HEK293T (cell line): ENCODE results near the gene SLC38A10.
A peak's percentile ranks its signal among the peaks of the same experiment; 100 is the strongest.

Experiments used
- CTCF ChIA-PET: fragments of 350-600 bp; formaldehyde crosslinking; extraction: SDS; loops from one replicate; lab custom pipeline; 2021; ENCODE audit warnings: antibody characterized with exemption, inconsistent platforms; lab: Yijun Ruan, JAX
- POLR2A ChIA-PET: fragments of 350-600 bp; formaldehyde crosslinking; extraction: SDS; loops from one replicate; lab custom pipeline; 2020; ENCODE audit warnings: antibody characterized with exemption, inconsistent platforms; lab: Yijun Ruan, JAX
- DNase-seq: peaks from one replicate; pipeline ENCODE4 v3.0.0; 2012; ENCODE audit warnings: mixed read lengths; ENCODE audit errors: extremely low spot score
- ARNT ChIP-seq: fragments of 450-650 bp; IDR thresholded peaks from 2 replicates; pipeline ENCODE4 v1.6.1; 2017; ENCODE audit warnings: mild to moderate bottlenecking
- BHLHE40 ChIP-seq: fragments of 450-650 bp; IDR thresholded peaks from 2 replicates; pipeline ENCODE4 v1.6.1; 2016; ENCODE audit warnings: mild to moderate bottlenecking, moderate library complexity, borderline replicate concordance
- CTBP1 ChIP-seq: fragments of 450-650 bp; IDR thresholded peaks from 2 replicates; pipeline ENCODE4 v1.6.1; 2016; ENCODE audit warnings: borderline replicate concordance
- ELF4 ChIP-seq: fragments of 450-650 bp; IDR thresholded peaks from 2 replicates; pipeline ENCODE4 v1.6.1; 2017; ENCODE audit warnings: antibody characterized with exemption
- FOXA1 ChIP-seq: fragments of 450-650 bp; IDR thresholded peaks from 2 replicates; pipeline ENCODE4 v1.6.1; 2016; ENCODE audit warnings: mild to moderate bottlenecking
- FOXK2 ChIP-seq: fragments of 450-650 bp; IDR thresholded peaks from 2 replicates; pipeline ENCODE4 v1.6.1; 2016; ENCODE audit warnings: mild to moderate bottlenecking
- FOXM1 ChIP-seq: fragments of 450-650 bp; IDR thresholded peaks from 2 replicates; pipeline ENCODE4 v1.6.1; 2017; ENCODE audit warnings: mild to moderate bottlenecking, borderline replicate concordance
- HDGF ChIP-seq: fragments of 450-650 bp; IDR thresholded peaks from 2 replicates; pipeline ENCODE4 v1.6.1; 2017; ENCODE audit warnings: antibody characterized with exemption, borderline replicate concordance
- L3MBTL2 ChIP-seq: fragments of 450-650 bp; conservative IDR thresholded peaks from 2 replicates; pipeline ENCODE4 v1.6.1; 2016; ENCODE audit warnings: mild to moderate bottlenecking
- LEF1 ChIP-seq: fragments of 450-650 bp; IDR thresholded peaks from 2 replicates; pipeline ENCODE4 v1.6.1; 2017; ENCODE audit warnings: mild to moderate bottlenecking, borderline replicate concordance
- NFRKB ChIP-seq: fragments of 450-650 bp; IDR thresholded peaks from 2 replicates; pipeline ENCODE4 v1.6.1; 2016; ENCODE audit warnings: mild to moderate bottlenecking, moderate library complexity
- SP1 ChIP-seq: fragments of 450-650 bp; IDR thresholded peaks from 2 replicates; pipeline ENCODE4 v1.6.1; 2017
- SUZ12 ChIP-seq: fragments of 450-650 bp; IDR thresholded peaks from 2 replicates; pipeline ENCODE4 v1.6.1; 2016; ENCODE audit warnings: mild to moderate bottlenecking
- TARDBP ChIP-seq: fragments of 450-650 bp; IDR thresholded peaks from 2 replicates; pipeline ENCODE4 v1.6.1; 2016
- ZNF384 ChIP-seq: fragments of 450-650 bp; IDR thresholded peaks from 2 replicates; pipeline ENCODE4 v1.6.1; 2016
- TF ChIP-seq, protein P1 (sequence below): fragments of 450-650 bp; IDR thresholded peaks from 2 replicates; pipeline ENCODE4 v1.6.1; 2016

The SLC38A10 gene

DNA sequence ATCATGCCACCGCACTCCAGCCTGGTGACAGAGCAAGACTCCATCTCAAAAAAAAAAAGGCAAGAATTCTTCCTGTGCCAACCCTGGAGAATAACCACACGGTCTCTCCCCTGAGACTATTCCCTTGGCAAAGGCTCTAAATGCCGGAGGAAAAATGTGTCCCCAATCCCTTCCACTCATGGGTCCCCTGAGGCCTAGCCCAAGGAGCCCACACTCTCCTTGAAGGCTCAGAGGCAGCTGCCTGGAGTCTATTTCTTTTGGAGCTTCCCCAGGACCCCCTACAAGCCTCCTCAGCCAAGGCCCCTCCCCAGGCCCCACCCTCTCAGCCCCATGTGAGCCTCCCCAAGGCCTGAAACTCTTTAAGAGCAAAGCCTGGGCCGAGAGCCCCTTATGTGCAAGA is 88.9 kb downstream of the SLC38A10 start:
- ChIA-PET POLR2A (no interaction called here), CTCF (interaction anchor here (0.6 kb wide), 1 partner anchor 86 kb away, joined by 3 read pairs; no protein-coding TSS in a partner anchor)
- no peak for TF ChIP-seq SP1
- TF ChIP-seq ELF4 = no peak
- TF ChIP-seq ARNT = no peak
- no peak for TF ChIP-seq FOXA1
- no peak for TF ChIP-seq ZNF384
- no peak for TF ChIP-seq FOXK2

DNA sequence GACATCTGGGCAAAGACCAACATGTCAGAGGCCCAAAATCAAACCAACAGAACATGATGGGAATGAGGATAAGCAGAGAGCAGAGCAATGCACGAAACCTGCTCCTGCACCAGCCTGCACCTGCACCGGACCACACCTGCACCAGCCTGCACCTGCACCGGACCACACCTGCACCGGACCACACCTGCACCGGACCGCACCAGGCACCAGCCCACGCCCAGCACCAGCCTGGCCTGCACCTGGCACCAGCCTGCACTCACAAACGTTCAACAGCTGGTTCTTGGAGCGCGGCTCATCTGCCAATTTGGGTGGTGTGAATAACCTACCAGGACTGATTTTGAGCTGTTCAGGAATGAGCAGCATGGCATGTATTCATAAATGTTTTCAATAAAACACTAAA is 90.5 kb downstream of the SLC38A10 start:
- CTCF ChIA-PET = no interaction called here
- POLR2A ChIA-PET = interaction anchor here (1.2 kb wide), 1 partner anchor 18 kb away, joined by 4 read pairs; the partner anchor contains the start of gene CEP131
- no peak for DNase-seq
- TF ChIP-seq HDGF (no peak), CTBP1 (no peak), FOXA1 (no peak), NFRKB (no peak), ZNF384 (no peak), ARNT (no peak), FOXM1 (no peak), SUZ12 (no peak), BHLHE40 (no peak), FOXK2 (no peak), LEF1 (no peak), SP1 (no peak), ELF4 (no peak), TARDBP (no peak), L3MBTL2 (no peak)
- TF ChIP-seq, protein P1, sequence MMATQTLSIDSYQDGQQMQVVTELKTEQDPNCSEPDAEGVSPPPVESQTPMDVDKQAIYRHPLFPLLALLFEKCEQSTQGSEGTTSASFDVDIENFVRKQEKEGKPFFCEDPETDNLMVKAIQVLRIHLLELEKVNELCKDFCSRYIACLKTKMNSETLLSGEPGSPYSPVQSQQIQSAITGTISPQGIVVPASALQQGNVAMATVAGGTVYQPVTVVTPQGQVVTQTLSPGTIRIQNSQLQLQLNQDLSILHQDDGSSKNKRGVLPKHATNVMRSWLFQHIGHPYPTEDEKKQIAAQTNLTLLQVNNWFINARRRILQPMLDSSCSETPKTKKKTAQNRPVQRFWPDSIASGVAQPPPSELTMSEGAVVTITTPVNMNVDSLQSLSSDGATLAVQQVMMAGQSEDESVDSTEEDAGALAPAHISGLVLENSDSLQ = no peak

More for the DNA sequence above, 88.9 kb downstream of the SLC38A10 start:
- no peak for DNase-seq

DNA sequence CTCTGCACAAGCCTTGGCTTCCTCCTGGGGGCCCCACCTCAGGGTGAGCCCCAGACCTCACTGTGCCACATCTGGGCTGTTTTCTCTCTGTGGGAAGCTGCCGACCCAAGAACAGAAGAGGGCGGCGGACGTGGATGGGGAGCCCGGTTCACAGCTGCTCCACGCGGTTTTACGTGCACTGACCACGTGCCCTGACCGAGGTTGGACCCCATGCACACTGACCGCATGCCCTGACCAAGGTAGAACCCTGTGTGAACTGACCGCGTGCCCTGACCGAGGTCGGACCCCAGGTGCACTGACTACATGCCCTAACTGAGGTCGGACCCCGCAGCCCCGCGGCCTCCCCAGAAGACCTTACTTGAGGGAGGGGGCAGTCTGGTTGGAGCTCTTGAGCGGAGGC is 92.0 kb downstream of the SLC38A10 start:
- CTCF ChIA-PET = no interaction called here
- DNase-seq = no peak
- TF ChIP-seq CTBP1 = no peak
- TF ChIP-seq ZNF384 = no peak
- TF ChIP-seq SP1 = no peak
- TF ChIP-seq HDGF = no peak
- no peak for TF ChIP-seq ELF4
- POLR2A ChIA-PET = interaction anchor here (1.2 kb wide), 1 partner anchor 20 kb away, joined by 4 read pairs; the partner anchor contains the start of gene CEP131

DNA sequence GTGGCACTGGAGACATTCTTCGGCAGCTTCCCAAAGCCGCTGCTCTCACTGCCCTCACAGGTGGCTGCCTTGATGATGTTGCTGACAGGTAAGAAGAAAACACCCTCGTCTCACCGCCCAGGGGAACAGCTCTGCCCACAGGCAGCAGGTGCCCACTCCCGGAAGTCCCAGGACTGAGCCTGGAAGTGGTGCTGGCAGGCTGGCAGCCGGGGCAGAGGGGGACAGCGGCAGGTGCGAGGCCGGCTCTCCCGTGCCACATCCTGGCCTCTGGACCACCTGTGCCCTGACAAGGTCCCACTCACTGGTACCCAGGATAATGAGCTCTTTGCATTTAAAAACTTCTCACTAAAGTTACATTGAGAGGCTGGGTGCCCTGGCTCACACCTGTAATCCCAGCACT is 92.8 kb downstream of the SLC38A10 start:
- CTCF ChIA-PET = no interaction called here
- TF ChIP-seq HDGF = no peak
- no peak for TF ChIP-seq SP1
- no peak for TF ChIP-seq CTBP1
- TF ChIP-seq LEF1 = no peak
- no peak for TF ChIP-seq TARDBP
- no peak for TF ChIP-seq FOXA1
- no peak for TF ChIP-seq ELF4
- TF ChIP-seq ZNF384 = no peak
- TF ChIP-seq SUZ12 = no peak
- TF ChIP-seq L3MBTL2 = no peak
- TF ChIP-seq BHLHE40 = no peak
- no peak for TF ChIP-seq NFRKB
- TF ChIP-seq ARNT = no peak
- TF ChIP-seq, protein P1 = no peak
- no peak for TF ChIP-seq FOXK2
- TF ChIP-seq FOXM1 = no peak
- POLR2A ChIA-PET = interaction anchor here (2.1 kb wide), 1 partner anchor 21 kb away, joined by 6 read pairs; the partner anchor contains the start of gene CEP131

DNA sequence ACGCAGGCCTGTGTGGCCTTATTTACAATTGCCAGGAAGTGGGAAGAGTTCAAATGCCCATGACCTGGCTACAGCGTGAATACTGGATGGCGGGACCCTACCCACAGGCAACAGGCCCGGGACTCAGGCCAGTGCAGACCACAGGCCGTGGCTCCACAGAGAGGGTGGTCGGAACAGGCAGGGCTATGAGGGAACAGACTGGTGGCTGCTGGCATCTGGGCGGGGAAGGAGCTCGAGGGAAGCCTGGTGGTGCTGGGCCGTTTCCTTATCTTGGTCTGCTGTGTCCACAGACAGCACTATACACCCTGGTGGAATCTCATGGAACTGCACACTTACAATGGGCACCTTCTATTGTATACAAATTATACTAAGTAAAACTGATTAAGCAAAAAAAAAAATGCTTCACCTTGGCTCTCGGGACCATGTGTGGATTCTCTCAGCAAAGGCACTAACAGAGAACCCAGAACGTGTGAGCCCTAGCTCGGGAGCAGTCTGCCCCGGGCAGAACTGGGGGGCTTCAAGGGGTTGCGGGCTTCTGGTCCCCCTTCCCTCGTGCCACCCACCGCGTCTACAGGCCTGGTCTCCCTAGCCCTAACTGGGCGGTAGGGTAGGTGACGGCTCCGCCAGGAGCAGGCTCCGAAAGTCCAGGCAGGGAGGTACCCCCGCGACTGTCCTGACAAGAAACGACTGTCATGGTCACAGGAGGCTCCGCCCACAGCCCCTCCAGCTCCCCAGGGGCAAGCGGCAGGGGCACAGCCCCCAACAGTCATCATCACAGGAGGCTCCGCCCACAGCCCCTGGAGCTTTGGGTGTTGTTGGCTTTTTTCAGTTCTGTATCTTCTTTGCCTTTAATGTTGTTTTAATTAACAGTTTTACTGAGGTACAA is 94.2 kb downstream of the SLC38A10 start:
- peak; percentile 73 for DNase-seq
- no peak for TF ChIP-seq SUZ12
- TF ChIP-seq, protein P1 = no peak
- no peak for TF ChIP-seq FOXK2
- TF ChIP-seq FOXA1 = no peak
- no peak for TF ChIP-seq SP1
- no peak for TF ChIP-seq LEF1
- no peak for TF ChIP-seq ELF4
- TF ChIP-seq L3MBTL2 = no peak
- TF ChIP-seq ARNT = no peak
- no peak for TF ChIP-seq FOXM1
- no peak for TF ChIP-seq ZNF384
- no peak for TF ChIP-seq HDGF
- no peak for TF ChIP-seq NFRKB
- TF ChIP-seq TARDBP = no peak
- no peak for TF ChIP-seq BHLHE40
- TF ChIP-seq CTBP1 = no peak
- POLR2A ChIA-PET = interaction anchor here (1.1 to 2.1 kb wide), 2 partner anchors 22 to 28 kb away, joined by 3 to 6 read pairs; partner anchors contain the start of gene CEP131
- CTCF ChIA-PET = interaction anchor here (0.6 to 1.0 kb wide), 4 partner anchors 10 to 355 kb away, joined by 3 to 7 read pairs (median 3); no protein-coding TSS in a partner anchor

More for the DNA sequence above, 92.8 kb downstream of the SLC38A10 start:
- DNase-seq = no peak

DNA sequence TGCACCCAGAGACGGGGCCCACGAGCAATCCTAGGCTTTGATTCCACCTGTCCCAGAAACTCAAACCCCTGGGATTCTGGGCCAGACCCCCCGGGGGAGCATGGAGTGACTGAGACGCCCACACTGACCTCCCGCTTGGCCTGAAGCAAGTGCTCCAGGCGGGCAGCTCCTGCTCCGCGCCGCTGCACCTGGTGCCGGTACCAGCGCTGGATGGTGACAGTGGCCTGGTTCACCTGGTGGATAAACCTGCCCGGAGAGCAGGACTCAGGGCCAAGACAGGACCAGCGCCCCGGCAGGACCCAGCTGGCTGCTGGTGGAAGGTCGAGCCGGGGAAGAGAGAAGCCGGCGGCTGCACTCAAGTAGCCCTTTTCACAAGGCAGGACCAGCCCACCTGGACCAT is 94.9 kb downstream of the SLC38A10 start:
- no peak for DNase-seq
- ChIA-PET CTCF (interaction anchor here (0.7 to 1.0 kb wide), 2 partner anchors 9 to 66 kb away, joined by 3 read pairs; no protein-coding TSS in a partner anchor), POLR2A (interaction anchor here (2.1 kb wide), 1 partner anchor 23 kb away, joined by 6 read pairs; the partner anchor contains the start of gene CEP131)
- TF ChIP-seq ZNF384 (no peak), BHLHE40 (no peak), SUZ12 (no peak), NFRKB (no peak), HDGF (no peak), FOXM1 (no peak), FOXA1 (no peak), CTBP1 (no peak), LEF1 (no peak), ARNT (no peak), TARDBP (no peak), FOXK2 (no peak), SP1 (no peak), L3MBTL2 (no peak), ELF4 (no peak)
- TF ChIP-seq, protein P1 = no peak
